Measurements from ENCODE around the gene CDKN2AIPNL.

DNA sequence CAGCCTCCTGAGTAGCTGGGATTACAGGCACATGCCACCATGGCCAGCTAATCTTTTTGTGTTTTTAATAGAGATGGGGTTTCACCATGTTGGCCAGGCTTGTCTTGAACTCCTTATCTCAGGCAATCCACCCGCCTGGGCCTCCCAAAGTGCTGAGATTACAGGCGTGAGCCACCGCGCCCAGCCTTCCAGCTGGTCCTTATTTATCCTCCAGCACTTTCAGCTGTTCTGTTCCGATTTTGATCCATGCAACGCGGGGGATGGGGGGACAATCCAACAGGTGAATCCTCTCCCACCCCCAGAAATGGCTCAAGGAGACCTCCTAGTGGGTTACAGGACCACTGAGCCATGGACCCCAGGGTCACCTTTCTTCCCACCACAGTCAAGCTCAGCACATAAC lies 14.7 kb upstream of the CDKN2AIPNL start:
- TF ChIP-seq, protein P1, sequence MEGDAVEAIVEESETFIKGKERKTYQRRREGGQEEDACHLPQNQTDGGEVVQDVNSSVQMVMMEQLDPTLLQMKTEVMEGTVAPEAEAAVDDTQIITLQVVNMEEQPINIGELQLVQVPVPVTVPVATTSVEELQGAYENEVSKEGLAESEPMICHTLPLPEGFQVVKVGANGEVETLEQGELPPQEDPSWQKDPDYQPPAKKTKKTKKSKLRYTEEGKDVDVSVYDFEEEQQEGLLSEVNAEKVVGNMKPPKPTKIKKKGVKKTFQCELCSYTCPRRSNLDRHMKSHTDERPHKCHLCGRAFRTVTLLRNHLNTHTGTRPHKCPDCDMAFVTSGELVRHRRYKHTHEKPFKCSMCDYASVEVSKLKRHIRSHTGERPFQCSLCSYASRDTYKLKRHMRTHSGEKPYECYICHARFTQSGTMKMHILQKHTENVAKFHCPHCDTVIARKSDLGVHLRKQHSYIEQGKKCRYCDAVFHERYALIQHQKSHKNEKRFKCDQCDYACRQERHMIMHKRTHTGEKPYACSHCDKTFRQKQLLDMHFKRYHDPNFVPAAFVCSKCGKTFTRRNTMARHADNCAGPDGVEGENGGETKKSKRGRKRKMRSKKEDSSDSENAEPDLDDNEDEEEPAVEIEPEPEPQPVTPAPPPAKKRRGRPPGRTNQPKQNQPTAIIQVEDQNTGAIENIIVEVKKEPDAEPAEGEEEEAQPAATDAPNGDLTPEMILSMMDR (IDR thresholded peaks at IDR 0.05): no peak
- TF ChIP-seq POLR2A (IDR thresholded peaks at IDR 0.05): no peak

All from esophagus squamous epithelium (tissue), 4 donors.